ENCODE data around the gene SYNPO2. TPM values are rescaled to one million over a fixed set of nuclear protein-coding genes. Genes with fewer than 3 reads are reported as not detected.
"Not testable (repeated sequence)": the region's sequence is repeated elsewhere in the genome, so short reads cannot be mapped to it uniquely, and the experiment has no call there.

Gene SYNPO2
- total RNA-seq, 3 donors from 2014 or later, result 18.9 to 804 (median 91.1) TPM

GRCh38 chr4:119046263-119046662 is 157.6 kb downstream of the SYNPO2 start:
- no peak for TF ChIP-seq CTCF (IDR thresholded peaks at IDR 0.05)
- Histone ChIP-seq H3K4me3 (no peak overlapping the region), H3K36me3 (ENCODE audit: low read depth) (no peaks in the 10 kb centered on the region), H3K9me3 (no peaks in the 10 kb centered on the region), H3K4me1 (ENCODE audit: low read depth) (peaks cover 3% of the 10 kb centered on the region)
- peak in 1 of 3 donors; percentile 51 for DNase-seq
- intact Hi-C loops (cut with DNase I, micrococcal nuclease), result loop anchor here in 1 of 2 donors (10.0 kb wide), 1 partner anchor 239 kb away; no protein-coding TSS in a partner anchor
- no peak for ATAC-seq

- H3K36me3 ChIP-seq (ENCODE audit: low read depth); H3K9me3 ChIP-seq; DNase-seq; H3K4me3 ChIP-seq; ATAC-seq; H3K4me1 ChIP-seq (ENCODE audit: low read depth): not testable (repeated sequence)
- intact Hi-C loops (cut with DNase I, micrococcal nuclease), result loop anchor here in 1 of 2 donors (10.0 kb wide), 1 partner anchor 238 kb away; no protein-coding TSS in a partner anchor
Measured at GRCh38 chr4:119047059-119047458, 158.4 kb downstream of the SYNPO2 start.

GRCh38 chr4:119048446-119048845 is 159.8 kb downstream of the SYNPO2 start:
- intact Hi-C loops (cut with DNase I, micrococcal nuclease), result loop anchor here in 1 of 2 donors (10.0 kb wide), 1 partner anchor 236 kb away; no protein-coding TSS in a partner anchor
- H3K36me3 ChIP-seq (ENCODE audit: low read depth), result no peaks in the 10 kb centered on the region
- no peaks in the 10 kb centered on the region for H3K9me3 ChIP-seq
- TF ChIP-seq CTCF (IDR thresholded peaks at IDR 0.05), result no peak
- ATAC-seq, result peak; percentile 63
- peaks cover 2% of the 10 kb centered on the region for H3K4me1 ChIP-seq (ENCODE audit: low read depth)
- no peak overlapping the region for H3K4me3 ChIP-seq
- no peak for DNase-seq

GRCh38 chr4:119049342-119049741 is 160.7 kb downstream of the SYNPO2 start:
- H3K4me1 ChIP-seq (ENCODE audit: low read depth), result no peaks in the 10 kb centered on the region
- H3K4me3 ChIP-seq, result no peak overlapping the region
- TF ChIP-seq CTCF (IDR thresholded peaks at IDR 0.05), result no peak
- H3K36me3 ChIP-seq (ENCODE audit: low read depth), result no peaks in the 10 kb centered on the region
- no peaks in the 10 kb centered on the region for H3K9me3 ChIP-seq
- ATAC-seq (peak; percentile 31), DNase-seq (no peak)
- intact Hi-C loops (cut with DNase I, micrococcal nuclease), result loop anchor here in 1 of 2 donors (10.0 kb wide), 1 partner anchor 235 kb away; no protein-coding TSS in a partner anchor

- no peak for TF ChIP-seq CTCF (IDR thresholded peaks at IDR 0.05)
- intact Hi-C loops (cut with DNase I, micrococcal nuclease), result no loop called here
- Histone ChIP-seq H3K9me3 (no peaks in the 10 kb centered on the region), H3K36me3 (ENCODE audit: low read depth) (no peaks in the 10 kb centered on the region), H3K4me3 (no peak overlapping the region), H3K4me1 (ENCODE audit: low read depth) (no peaks in the 10 kb centered on the region)
- ATAC-seq (no peak), DNase-seq (no peak)
Measured at GRCh38 chr4:119050527-119051090, 162.0 kb downstream of the SYNPO2 start.

GRCh38 chr4:119053245-119053644 is 164.6 kb downstream of the SYNPO2 start:
- intact Hi-C loops (cut with DNase I, micrococcal nuclease), result no loop called here
- H3K4me1 ChIP-seq (ENCODE audit: low read depth), result no peaks in the 10 kb centered on the region
- no peaks in the 10 kb centered on the region for H3K36me3 ChIP-seq (ENCODE audit: low read depth)
- ATAC-seq (no peak), DNase-seq (no peak)
- no peak for TF ChIP-seq CTCF (IDR thresholded peaks at IDR 0.05)
- H3K9me3 ChIP-seq, result no peaks in the 10 kb centered on the region
- H3K4me3 ChIP-seq, result no peak overlapping the region

Data from mucosa of descending colon (tissue), 3 donors.